Measurements from ENCODE around the gene TRAM2. TPM values are rescaled to one million over a fixed set of nuclear protein-coding genes. Genes with fewer than 3 reads are reported as not detected.

TRAM2 gene
- total RNA-seq, 1 experiment from 2014 or later = 13.4 TPM

DNA sequence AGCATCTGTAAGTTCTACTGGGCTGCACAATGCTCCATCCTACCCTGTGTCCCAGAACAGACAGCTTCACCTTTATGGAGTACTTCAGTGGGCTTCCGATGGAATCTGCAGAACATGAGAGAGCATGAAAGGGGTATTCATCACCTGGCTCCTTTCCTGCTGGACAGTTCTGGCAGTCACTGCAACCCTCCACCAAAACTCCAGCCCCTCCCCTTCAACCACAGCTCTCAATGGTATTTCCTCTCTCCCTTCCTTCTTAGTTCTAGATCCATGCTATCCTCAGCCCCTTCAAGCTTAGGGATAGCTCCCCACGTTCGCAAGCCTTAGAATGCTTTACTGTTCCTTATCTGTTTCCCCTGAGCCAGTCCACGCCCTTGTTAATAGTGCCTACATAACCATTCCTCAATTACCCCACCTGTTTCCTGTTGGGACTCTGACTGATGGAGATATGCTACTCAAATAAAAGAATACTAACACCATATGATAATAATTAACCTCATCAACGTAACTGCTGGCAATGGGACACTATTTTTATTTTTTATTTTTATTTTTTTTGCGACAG, 26.8 kb downstream of the TRAM2 start (continued):
- TF ChIP-seq, protein P1, sequence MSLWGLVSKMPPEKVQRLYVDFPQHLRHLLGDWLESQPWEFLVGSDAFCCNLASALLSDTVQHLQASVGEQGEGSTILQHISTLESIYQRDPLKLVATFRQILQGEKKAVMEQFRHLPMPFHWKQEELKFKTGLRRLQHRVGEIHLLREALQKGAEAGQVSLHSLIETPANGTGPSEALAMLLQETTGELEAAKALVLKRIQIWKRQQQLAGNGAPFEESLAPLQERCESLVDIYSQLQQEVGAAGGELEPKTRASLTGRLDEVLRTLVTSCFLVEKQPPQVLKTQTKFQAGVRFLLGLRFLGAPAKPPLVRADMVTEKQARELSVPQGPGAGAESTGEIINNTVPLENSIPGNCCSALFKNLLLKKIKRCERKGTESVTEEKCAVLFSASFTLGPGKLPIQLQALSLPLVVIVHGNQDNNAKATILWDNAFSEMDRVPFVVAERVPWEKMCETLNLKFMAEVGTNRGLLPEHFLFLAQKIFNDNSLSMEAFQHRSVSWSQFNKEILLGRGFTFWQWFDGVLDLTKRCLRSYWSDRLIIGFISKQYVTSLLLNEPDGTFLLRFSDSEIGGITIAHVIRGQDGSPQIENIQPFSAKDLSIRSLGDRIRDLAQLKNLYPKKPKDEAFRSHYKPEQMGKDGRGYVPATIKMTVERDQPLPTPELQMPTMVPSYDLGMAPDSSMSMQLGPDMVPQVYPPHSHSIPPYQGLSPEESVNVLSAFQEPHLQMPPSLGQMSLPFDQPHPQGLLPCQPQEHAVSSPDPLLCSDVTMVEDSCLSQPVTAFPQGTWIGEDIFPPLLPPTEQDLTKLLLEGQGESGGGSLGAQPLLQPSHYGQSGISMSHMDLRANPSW (CRISPR knock-in tag; conservative IDR thresholded peaks at IDR 0.05; ENCODE audit: low read depth) = no peak
- no peak for TF ChIP-seq ESRRA (CRISPR knock-in tag; IDR thresholded peaks at IDR 0.05; ENCODE audit: borderline replicate concordance)
- TF ChIP-seq NFYB (CRISPR knock-in tag; conservative IDR thresholded peaks at IDR 0.05; ENCODE audit: low read depth) = no peak
- TF ChIP-seq, protein P2, sequence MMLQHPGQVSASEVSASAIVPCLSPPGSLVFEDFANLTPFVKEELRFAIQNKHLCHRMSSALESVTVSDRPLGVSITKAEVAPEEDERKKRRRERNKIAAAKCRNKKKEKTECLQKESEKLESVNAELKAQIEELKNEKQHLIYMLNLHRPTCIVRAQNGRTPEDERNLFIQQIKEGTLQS (CRISPR knock-in tag; conservative IDR thresholded peaks at IDR 0.05) = no peak

DNA sequence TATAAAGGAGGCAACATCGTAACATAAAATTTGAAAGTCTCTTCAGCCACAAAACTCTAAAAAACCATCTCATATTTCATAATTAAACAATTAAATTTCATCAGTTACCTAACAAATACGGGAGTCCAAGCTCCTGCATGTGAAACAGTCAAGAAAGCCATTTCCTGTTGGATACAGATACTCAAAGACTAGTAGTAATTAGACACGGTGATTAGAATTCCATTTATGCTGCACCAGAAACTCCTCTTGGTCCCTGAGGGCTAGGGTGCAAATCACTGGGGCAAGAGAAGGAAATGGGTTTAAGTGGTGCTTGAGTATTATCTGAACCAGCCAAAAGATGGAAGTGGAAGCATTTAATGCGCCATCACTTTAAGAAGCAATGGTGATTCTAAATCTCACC, 27.4 kb downstream of the TRAM2 start:
- ChIA-PET POLR2A (no interaction called here), CTCF (no interaction called here)
- H3K4me1 Mint-ChIP-seq = peaks cover 68% of the 10 kb centered on the region
- H3K36me3 Mint-ChIP-seq = no peaks in the 10 kb centered on the region
- H3K27me3 Mint-ChIP-seq (ENCODE audit: low read depth) = no peaks in the 10 kb centered on the region
- H3K4me3 Mint-ChIP-seq = no peak overlapping the region
- no peak overlapping the region for H3K27ac Mint-ChIP-seq
- DNase-seq (ENCODE audit: low spot score) (no peak), ATAC-seq (no peak)
- no peaks in the 10 kb centered on the region for H3K9me3 Mint-ChIP-seq
- TF ChIP-seq, protein P3, sequence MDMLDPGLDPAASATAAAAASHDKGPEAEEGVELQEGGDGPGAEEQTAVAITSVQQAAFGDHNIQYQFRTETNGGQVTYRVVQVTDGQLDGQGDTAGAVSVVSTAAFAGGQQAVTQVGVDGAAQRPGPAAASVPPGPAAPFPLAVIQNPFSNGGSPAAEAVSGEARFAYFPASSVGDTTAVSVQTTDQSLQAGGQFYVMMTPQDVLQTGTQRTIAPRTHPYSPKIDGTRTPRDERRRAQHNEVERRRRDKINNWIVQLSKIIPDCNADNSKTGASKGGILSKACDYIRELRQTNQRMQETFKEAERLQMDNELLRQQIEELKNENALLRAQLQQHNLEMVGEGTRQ (CRISPR knock-in tag; IDR thresholded peaks at IDR 0.05) = no peak
- TF ChIP-seq, protein P4, sequence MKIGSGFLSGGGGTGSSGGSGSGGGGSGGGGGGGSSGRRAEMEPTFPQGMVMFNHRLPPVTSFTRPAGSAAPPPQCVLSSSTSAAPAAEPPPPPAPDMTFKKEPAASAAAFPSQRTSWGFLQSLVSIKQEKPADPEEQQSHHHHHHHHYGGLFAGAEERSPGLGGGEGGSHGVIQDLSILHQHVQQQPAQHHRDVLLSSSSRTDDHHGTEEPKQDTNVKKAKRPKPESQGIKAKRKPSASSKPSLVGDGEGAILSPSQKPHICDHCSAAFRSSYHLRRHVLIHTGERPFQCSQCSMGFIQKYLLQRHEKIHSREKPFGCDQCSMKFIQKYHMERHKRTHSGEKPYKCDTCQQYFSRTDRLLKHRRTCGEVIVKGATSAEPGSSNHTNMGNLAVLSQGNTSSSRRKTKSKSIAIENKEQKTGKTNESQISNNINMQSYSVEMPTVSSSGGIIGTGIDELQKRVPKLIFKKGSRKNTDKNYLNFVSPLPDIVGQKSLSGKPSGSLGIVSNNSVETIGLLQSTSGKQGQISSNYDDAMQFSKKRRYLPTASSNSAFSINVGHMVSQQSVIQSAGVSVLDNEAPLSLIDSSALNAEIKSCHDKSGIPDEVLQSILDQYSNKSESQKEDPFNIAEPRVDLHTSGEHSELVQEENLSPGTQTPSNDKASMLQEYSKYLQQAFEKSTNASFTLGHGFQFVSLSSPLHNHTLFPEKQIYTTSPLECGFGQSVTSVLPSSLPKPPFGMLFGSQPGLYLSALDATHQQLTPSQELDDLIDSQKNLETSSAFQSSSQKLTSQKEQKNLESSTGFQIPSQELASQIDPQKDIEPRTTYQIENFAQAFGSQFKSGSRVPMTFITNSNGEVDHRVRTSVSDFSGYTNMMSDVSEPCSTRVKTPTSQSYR (CRISPR knock-in tag; IDR thresholded peaks at IDR 0.05) = no peak
- TF ChIP-seq ATF1 (CRISPR knock-in tag; IDR thresholded peaks at IDR 0.05) = no peak
- no peak for TF ChIP-seq IRF2 (CRISPR knock-in tag; IDR thresholded peaks at IDR 0.05; ENCODE audit: borderline replicate concordance, low read depth)
- TF ChIP-seq, protein P5, sequence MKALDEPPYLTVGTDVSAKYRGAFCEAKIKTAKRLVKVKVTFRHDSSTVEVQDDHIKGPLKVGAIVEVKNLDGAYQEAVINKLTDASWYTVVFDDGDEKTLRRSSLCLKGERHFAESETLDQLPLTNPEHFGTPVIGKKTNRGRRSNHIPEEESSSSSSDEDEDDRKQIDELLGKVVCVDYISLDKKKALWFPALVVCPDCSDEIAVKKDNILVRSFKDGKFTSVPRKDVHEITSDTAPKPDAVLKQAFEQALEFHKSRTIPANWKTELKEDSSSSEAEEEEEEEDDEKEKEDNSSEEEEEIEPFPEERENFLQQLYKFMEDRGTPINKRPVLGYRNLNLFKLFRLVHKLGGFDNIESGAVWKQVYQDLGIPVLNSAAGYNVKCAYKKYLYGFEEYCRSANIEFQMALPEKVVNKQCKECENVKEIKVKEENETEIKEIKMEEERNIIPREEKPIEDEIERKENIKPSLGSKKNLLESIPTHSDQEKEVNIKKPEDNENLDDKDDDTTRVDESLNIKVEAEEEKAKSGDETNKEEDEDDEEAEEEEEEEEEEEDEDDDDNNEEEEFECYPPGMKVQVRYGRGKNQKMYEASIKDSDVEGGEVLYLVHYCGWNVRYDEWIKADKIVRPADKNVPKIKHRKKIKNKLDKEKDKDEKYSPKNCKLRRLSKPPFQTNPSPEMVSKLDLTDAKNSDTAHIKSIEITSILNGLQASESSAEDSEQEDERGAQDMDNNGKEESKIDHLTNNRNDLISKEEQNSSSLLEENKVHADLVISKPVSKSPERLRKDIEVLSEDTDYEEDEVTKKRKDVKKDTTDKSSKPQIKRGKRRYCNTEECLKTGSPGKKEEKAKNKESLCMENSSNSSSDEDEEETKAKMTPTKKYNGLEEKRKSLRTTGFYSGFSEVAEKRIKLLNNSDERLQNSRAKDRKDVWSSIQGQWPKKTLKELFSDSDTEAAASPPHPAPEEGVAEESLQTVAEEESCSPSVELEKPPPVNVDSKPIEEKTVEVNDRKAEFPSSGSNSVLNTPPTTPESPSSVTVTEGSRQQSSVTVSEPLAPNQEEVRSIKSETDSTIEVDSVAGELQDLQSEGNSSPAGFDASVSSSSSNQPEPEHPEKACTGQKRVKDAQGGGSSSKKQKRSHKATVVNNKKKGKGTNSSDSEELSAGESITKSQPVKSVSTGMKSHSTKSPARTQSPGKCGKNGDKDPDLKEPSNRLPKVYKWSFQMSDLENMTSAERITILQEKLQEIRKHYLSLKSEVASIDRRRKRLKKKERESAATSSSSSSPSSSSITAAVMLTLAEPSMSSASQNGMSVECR (CRISPR knock-in tag; IDR thresholded peaks at IDR 0.05; ENCODE audit: borderline replicate concordance) = no peak
- TF ChIP-seq, protein P6, sequence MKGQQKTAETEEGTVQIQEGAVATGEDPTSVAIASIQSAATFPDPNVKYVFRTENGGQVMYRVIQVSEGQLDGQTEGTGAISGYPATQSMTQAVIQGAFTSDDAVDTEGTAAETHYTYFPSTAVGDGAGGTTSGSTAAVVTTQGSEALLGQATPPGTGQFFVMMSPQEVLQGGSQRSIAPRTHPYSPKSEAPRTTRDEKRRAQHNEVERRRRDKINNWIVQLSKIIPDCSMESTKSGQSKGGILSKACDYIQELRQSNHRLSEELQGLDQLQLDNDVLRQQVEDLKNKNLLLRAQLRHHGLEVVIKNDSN (CRISPR knock-in tag; IDR thresholded peaks at IDR 0.05) = no peak
- no peak for TF ChIP-seq ZNF671 (CRISPR knock-in tag; IDR thresholded peaks at IDR 0.05)
- no peak for TF ChIP-seq ETV6 (CRISPR knock-in tag; IDR thresholded peaks at IDR 0.05)
- TF ChIP-seq, protein P7, sequence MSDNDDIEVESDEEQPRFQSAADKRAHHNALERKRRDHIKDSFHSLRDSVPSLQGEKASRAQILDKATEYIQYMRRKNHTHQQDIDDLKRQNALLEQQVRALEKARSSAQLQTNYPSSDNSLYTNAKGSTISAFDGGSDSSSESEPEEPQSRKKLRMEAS (CRISPR knock-in tag; IDR thresholded peaks at IDR 0.05) = no peak
- TF ChIP-seq, protein P8, sequence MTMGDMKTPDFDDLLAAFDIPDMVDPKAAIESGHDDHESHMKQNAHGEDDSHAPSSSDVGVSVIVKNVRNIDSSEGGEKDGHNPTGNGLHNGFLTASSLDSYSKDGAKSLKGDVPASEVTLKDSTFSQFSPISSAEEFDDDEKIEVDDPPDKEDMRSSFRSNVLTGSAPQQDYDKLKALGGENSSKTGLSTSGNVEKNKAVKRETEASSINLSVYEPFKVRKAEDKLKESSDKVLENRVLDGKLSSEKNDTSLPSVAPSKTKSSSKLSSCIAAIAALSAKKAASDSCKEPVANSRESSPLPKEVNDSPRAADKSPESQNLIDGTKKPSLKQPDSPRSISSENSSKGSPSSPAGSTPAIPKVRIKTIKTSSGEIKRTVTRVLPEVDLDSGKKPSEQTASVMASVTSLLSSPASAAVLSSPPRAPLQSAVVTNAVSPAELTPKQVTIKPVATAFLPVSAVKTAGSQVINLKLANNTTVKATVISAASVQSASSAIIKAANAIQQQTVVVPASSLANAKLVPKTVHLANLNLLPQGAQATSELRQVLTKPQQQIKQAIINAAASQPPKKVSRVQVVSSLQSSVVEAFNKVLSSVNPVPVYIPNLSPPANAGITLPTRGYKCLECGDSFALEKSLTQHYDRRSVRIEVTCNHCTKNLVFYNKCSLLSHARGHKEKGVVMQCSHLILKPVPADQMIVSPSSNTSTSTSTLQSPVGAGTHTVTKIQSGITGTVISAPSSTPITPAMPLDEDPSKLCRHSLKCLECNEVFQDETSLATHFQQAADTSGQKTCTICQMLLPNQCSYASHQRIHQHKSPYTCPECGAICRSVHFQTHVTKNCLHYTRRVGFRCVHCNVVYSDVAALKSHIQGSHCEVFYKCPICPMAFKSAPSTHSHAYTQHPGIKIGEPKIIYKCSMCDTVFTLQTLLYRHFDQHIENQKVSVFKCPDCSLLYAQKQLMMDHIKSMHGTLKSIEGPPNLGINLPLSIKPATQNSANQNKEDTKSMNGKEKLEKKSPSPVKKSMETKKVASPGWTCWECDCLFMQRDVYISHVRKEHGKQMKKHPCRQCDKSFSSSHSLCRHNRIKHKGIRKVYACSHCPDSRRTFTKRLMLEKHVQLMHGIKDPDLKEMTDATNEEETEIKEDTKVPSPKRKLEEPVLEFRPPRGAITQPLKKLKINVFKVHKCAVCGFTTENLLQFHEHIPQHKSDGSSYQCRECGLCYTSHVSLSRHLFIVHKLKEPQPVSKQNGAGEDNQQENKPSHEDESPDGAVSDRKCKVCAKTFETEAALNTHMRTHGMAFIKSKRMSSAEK (CRISPR knock-in tag; IDR thresholded peaks at IDR 0.05; ENCODE audit: borderline replicate concordance) = no peak
- TF ChIP-seq MXD4 (CRISPR knock-in tag; IDR thresholded peaks at IDR 0.05; ENCODE audit: borderline replicate concordance) = no peak
- no peak for TF ChIP-seq EMX1 (CRISPR knock-in tag; IDR thresholded peaks at IDR 0.05)
- TF ChIP-seq MYBL2 (CRISPR knock-in tag; IDR thresholded peaks at IDR 0.05) = no peak
- no peak for TF ChIP-seq ZNF423 (CRISPR knock-in tag; IDR thresholded peaks at IDR 0.05)
